Upper lobe of right lung (tissue), 1 donor: Measurements from ENCODE around the gene SMCO2. TPM values are rescaled to one million over a fixed set of nuclear protein-coding genes. Genes with fewer than 3 reads are reported as not detected.
A peak's percentile ranks its signal among the peaks of the same experiment; 100 is the strongest.

Experiments
- ATAC-seq: fragments of 200-7000 bp; cut with Tn5 transposase; one replicate; pipeline ENCODE4 v1.9.1; 2020; ENCODE audit warnings: mild to moderate bottlenecking, moderate library complexity
- DNase-seq: peaks from one replicate; pipeline ENCODE4 v3.0.0-alpha.2; 2020
- H3K27ac ChIP-seq: fragments of 200-600 bp; one replicate; pipeline ENCODE4 v1.8.0; 2022
- H3K27me3 ChIP-seq: fragments of 200-600 bp; one replicate; pipeline ENCODE4 v1.8.0; 2022; ENCODE audit warnings: mild to moderate bottlenecking
- H3K36me3 ChIP-seq: fragments of 200-600 bp; one replicate; pipeline ENCODE4 v1.8.0; 2022
- H3K4me1 ChIP-seq: fragments of 200-600 bp; one replicate; pipeline ENCODE4 v1.8.0; 2022
- H3K4me3 ChIP-seq: fragments of 200-600 bp; one replicate; pipeline ENCODE4 v1.8.0; 2022; ENCODE audit warnings: mild to moderate bottlenecking
- H3K9me3 ChIP-seq: fragments of 200-600 bp; one replicate; pipeline ENCODE4 v1.8.0; 2022
- intact Hi-C: fragments of 100-400 bp; cut with DNase I; formaldehyde crosslinking; loops from one replicate; pipeline ENCODE4 v1.11.0; 2022
- total RNA-seq: library from RNA; stranded (reverse); fragmentation: NEBNext Ultra II Directional; extraction: Animal tissue kit (Norgen Biotek cat#: 25700); gene quantifications from one replicate; pipeline ENCODE4 v1.2.1, GENCODE V29; 2021
- TF ChIP-seq, protein P1 (sequence below): fragments of 200-600 bp; IDR thresholded peaks from one replicate; pipeline ENCODE4 v1.8.0; 2022; ENCODE audit warnings: antibody characterized with exemption
- donor health status: DM: no; HTN: yes; CAD: no; lungs with severe emphysema.

SMCO2 gene
- total RNA-seq, 1 donor from 2014 or later: 0.38 TPM

DNA sequence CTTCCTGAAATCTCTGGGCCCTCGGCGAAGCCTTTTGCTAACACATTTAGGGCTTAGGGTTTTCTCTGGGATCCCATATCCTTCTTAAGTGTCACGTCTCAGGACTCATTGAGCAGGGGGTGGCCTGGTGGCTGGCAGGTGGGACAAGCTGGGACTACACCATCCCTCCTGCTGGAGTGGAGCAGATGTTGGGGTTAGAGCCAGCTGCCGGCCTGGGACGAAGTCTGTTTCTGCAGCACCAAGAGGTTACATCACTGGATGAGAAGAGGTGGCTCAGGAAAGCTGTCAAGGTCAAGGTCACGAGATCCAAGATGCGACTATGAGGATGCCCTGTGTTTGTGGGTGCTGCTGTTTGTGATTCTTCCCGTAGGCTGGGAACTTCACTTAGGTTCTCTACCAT, 16.3 kb downstream of the SMCO2 start:
- Histone ChIP-seq H3K4me1 (peaks cover 7% of the 10 kb centered on the region), H3K27ac (no peak overlapping the region), H3K9me3 (no peaks in the 10 kb centered on the region), H3K36me3 (no peaks in the 10 kb centered on the region), H3K4me3 (no peak overlapping the region), H3K27me3 (no peaks in the 10 kb centered on the region)
- intact Hi-C loops: no loop called here
- DNase-seq (no peak), ATAC-seq (peak; percentile 14)
- TF ChIP-seq, protein P1, sequence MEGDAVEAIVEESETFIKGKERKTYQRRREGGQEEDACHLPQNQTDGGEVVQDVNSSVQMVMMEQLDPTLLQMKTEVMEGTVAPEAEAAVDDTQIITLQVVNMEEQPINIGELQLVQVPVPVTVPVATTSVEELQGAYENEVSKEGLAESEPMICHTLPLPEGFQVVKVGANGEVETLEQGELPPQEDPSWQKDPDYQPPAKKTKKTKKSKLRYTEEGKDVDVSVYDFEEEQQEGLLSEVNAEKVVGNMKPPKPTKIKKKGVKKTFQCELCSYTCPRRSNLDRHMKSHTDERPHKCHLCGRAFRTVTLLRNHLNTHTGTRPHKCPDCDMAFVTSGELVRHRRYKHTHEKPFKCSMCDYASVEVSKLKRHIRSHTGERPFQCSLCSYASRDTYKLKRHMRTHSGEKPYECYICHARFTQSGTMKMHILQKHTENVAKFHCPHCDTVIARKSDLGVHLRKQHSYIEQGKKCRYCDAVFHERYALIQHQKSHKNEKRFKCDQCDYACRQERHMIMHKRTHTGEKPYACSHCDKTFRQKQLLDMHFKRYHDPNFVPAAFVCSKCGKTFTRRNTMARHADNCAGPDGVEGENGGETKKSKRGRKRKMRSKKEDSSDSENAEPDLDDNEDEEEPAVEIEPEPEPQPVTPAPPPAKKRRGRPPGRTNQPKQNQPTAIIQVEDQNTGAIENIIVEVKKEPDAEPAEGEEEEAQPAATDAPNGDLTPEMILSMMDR: no peak

DNA sequence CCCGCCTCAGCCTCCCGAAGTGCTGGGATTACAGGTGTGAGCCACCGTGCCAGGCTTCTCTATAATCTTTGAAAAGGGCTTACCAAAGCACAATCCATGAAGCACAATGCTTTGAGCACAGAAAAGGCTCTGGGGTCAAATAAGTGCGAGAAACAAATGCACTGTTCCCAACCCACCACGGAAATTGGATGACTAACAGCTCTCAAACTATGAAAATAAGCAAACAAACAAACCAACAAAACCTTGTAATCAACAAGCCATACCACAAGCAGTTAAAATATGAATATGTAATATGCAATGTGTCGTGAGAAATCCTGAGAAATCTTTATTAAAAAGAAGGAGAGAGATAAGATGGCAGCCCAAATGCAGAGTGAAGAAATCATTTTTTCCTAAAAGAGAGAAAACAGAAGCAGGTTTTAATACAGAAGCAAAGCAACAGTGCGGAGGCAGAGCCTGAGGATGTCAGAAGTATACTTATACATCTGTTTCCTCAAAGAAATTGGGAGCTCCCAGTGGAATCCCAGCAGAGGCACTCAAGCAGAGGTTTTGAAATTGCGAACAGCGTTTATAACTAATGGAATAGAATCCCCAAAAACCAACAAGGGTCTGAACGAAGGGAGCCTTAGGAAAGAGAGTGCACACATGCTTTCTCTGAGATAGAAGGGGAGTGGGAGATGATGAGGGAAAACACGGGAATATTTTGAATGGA, 17.1 kb downstream of the SMCO2 start:
- Histone ChIP-seq H3K27ac (no peak overlapping the region), H3K4me1 (peaks cover 7% of the 10 kb centered on the region), H3K4me3 (no peak overlapping the region), H3K36me3 (no peaks in the 10 kb centered on the region), H3K9me3 (no peaks in the 10 kb centered on the region), H3K27me3 (no peaks in the 10 kb centered on the region)
- intact Hi-C loops: no loop called here
- DNase-seq (no peak), ATAC-seq (no peak)
- TF ChIP-seq, protein P1: no peak

DNA sequence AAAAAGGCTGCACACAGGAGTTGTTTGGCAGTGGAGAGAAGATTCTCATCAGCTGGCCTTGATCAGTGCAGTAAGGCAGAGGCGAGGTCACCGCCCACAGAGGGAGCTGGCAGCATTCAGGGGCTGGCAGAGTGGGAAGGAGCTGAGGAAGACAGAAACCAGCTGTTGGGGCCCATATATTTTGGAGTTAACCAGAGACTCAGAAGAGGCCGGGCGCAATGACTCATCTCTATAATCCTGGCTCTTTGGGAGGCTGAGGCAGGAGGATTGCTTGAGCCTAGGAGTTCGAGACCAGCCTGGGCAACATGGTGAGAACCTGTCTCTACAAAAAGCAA, 17.7 kb downstream of the SMCO2 start:
- no peaks in the 10 kb centered on the region for H3K27me3 ChIP-seq
- DNase-seq (no peak), ATAC-seq (peak; percentile 69)
- H3K27ac ChIP-seq: no peak overlapping the region
- H3K4me1 ChIP-seq: peaks cover 7% of the 10 kb centered on the region
- no peaks in the 10 kb centered on the region for H3K9me3 ChIP-seq
- intact Hi-C loops: no loop called here
- H3K4me3 ChIP-seq: no peak overlapping the region
- TF ChIP-seq, protein P1: no peak
- no peaks in the 10 kb centered on the region for H3K36me3 ChIP-seq

DNA sequence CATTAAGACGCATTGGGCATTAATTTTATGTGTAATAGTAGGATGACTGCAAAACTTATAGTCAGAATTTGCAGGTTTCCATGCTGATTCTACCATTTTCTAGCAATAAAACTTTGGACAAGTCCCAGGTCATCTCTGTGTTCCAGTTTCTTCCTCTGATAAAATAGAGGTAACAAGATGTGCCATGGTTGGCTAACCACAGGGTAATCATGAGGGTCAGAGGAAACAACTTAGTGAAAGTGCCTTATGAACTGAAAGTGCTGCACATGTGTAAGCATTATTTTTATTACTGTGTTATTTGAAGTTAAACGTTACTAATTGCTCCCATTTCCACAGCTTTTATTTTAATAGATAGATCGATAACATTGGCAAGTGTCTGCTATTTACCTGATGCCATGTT, 21.1 kb downstream of the SMCO2 start:
- Histone ChIP-seq H3K4me1 (no peaks in the 10 kb centered on the region), H3K36me3 (no peaks in the 10 kb centered on the region), H3K27ac (no peak overlapping the region), H3K27me3 (no peaks in the 10 kb centered on the region), H3K4me3 (no peak overlapping the region), H3K9me3 (no peaks in the 10 kb centered on the region)
- TF ChIP-seq, protein P1: no peak
- ATAC-seq (no peak), DNase-seq (no peak)
- intact Hi-C loops: no loop called here

DNA sequence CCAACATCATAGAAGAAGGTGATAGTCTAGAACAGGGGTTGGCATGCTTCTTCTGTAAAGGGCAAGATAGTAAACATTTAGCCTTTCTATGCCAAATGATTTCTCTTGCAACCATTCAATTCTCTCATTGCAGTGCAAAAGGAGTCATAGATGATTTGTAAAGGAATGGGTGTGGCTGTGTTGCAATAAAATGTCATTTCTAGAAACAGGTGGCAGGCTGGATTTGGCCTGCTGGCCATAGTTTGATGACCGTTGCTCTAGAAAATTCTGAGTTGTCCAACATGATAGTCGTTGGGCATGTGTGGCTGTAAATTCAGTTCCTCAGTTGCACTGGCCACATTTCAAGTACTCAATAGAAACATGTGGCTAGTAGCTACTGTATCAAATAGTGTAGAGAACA, 21.7 kb downstream of the SMCO2 start:
- Histone ChIP-seq H3K36me3 (no peaks in the 10 kb centered on the region), H3K4me1 (no peaks in the 10 kb centered on the region), H3K4me3 (no peak overlapping the region), H3K27me3 (no peaks in the 10 kb centered on the region), H3K27ac (no peak overlapping the region), H3K9me3 (no peaks in the 10 kb centered on the region)
- intact Hi-C loops: no loop called here
- DNase-seq (no peak), ATAC-seq (no peak)
- TF ChIP-seq, protein P1: no peak

DNA sequence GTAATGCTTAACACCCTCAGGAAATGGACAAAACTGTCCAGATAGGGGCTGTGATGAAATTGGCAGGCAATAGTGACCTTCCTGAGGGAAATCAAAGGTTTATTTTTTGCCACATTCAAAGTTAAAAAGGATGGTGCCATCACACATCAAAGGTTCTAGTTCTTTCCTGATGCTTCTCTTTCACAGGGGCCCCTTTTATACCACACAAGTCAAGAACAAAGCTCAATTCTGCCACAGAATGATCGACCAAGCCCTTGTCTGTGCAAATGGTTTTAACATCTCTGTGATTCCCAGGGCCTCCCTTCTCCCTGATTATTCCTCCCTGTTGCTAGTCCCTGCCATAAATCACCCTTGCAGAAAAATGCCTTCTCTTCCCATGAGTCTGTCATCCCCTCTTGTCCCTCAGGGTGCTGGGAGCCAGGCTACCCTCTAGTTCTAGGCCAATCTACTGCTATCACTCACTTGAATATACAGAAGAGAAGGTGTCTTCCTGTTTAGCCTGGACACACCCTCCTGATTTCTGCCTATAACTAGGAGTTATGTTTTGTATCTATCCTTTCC, 22.7 kb downstream of the SMCO2 start:
- no peak overlapping the region for H3K27ac ChIP-seq
- H3K27me3 ChIP-seq: no peaks in the 10 kb centered on the region
- H3K9me3 ChIP-seq: no peaks in the 10 kb centered on the region
- DNase-seq (no peak), ATAC-seq (no peak)
- no peak overlapping the region for H3K4me3 ChIP-seq
- H3K36me3 ChIP-seq: no peaks in the 10 kb centered on the region
- intact Hi-C loops: no loop called here
- TF ChIP-seq, protein P1: no peak
- no peaks in the 10 kb centered on the region for H3K4me1 ChIP-seq
